ENCODE data around the gene ATP6V0A1. TPM values are rescaled to one million over a fixed set of nuclear protein-coding genes. Genes with fewer than 3 reads are reported as not detected.

Gene ATP6V0A1
- total RNA-seq, 1 donor from 2014 or later, result 40.4 TPM

- Histone ChIP-seq H3F3A (ENCODE audit: low read depth) (peaks cover 17% of the 10 kb centered on the region), H3K4me3 (no peak overlapping the region), H3K79me2 (ENCODE audit: low read depth) (no peaks in the 10 kb centered on the region), H3K4me2 (peak overlapping the region; percentile 59), H3K36me3 (no peaks in the 10 kb centered on the region), H3K4me1 (peaks cover 23% of the 10 kb centered on the region), H3K9ac (no peak overlapping the region), H2AFZ (replicated peaks) (no peak overlapping the region), H4K20me1 (ENCODE audit: low read depth) (no peaks in the 10 kb centered on the region), H3K27ac (peak overlapping the region; percentile 83), H3K9me3 (ENCODE audit: low read depth) (no peaks in the 10 kb centered on the region), H3K27me3 (no peaks in the 10 kb centered on the region)
- peak overlapping the region; percentile 77 for H3K4me3 Mint-ChIP-seq
- no peaks in the 10 kb centered on the region for H3K9me3 Mint-ChIP-seq
- peaks cover 21% of the 10 kb centered on the region for H3K36me3 Mint-ChIP-seq
- H3K27ac Mint-ChIP-seq, result peak overlapping the region; percentile 100
- DNase-seq (ENCODE audit: low spot score), result no peak
- TF ChIP-seq EZH2phosphoT487 (IDR thresholded peaks at IDR 0.05) (no peak), EZH2 (IDR thresholded peaks at IDR 0.05) (no peak), CTCF (IDR thresholded peaks at IDR 0.05) (no peak)
- H3K4me1 Mint-ChIP-seq, result peaks cover 69% of the 10 kb centered on the region
- peaks cover 10% of the 10 kb centered on the region for H3K27me3 Mint-ChIP-seq (ENCODE audit: insufficient read depth, low read depth)
Observed at GRCh38 chr17:42518755-42519545, 60.3 kb downstream of the ATP6V0A1 start.

- peaks cover 10% of the 10 kb centered on the region for H3K27me3 Mint-ChIP-seq (ENCODE audit: insufficient read depth, low read depth)
- no peak for TF ChIP-seq EZH2 (IDR thresholded peaks at IDR 0.05)
- TF ChIP-seq CTCF (IDR thresholded peaks at IDR 0.05), result no peak
- no peak for TF ChIP-seq EZH2phosphoT487 (IDR thresholded peaks at IDR 0.05)
- Histone ChIP-seq H3K4me2 (peak overlapping the region; percentile 59), H3K36me3 (no peaks in the 10 kb centered on the region), H3K27me3 (no peaks in the 10 kb centered on the region), H3F3A (ENCODE audit: low read depth) (peaks cover 17% of the 10 kb centered on the region), H3K27ac (peak overlapping the region; percentile 83), H3K4me1 (peaks cover 21% of the 10 kb centered on the region), H4K20me1 (ENCODE audit: low read depth) (no peaks in the 10 kb centered on the region), H3K9me3 (ENCODE audit: low read depth) (no peaks in the 10 kb centered on the region), H3K79me2 (ENCODE audit: low read depth) (no peaks in the 10 kb centered on the region), H2AFZ (replicated peaks) (no peak overlapping the region), H3K4me3 (no peak overlapping the region), H3K9ac (no peak overlapping the region)
- H3K4me1 Mint-ChIP-seq, result peaks cover 67% of the 10 kb centered on the region
- no peaks in the 10 kb centered on the region for H3K9me3 Mint-ChIP-seq
- H3K27ac Mint-ChIP-seq, result peak overlapping the region; percentile 100
- peak overlapping the region; percentile 77 for H3K4me3 Mint-ChIP-seq
- H3K36me3 Mint-ChIP-seq, result peaks cover 18% of the 10 kb centered on the region
- peak; percentile 62 for DNase-seq (ENCODE audit: low spot score)
Observed at GRCh38 chr17:42519546-42520491, 61.1 kb downstream of the ATP6V0A1 start.

- peaks cover 17% of the 10 kb centered on the region for H3F3A ChIP-seq (ENCODE audit: low read depth)
- H4K20me1 ChIP-seq (ENCODE audit: low read depth), result no peaks in the 10 kb centered on the region
- peak overlapping the region; percentile 59 for H3K4me2 ChIP-seq
- Mint-ChIP-seq H3K4me3 (peak overlapping the region; percentile 77), H3K9me3 (no peaks in the 10 kb centered on the region), H3K36me3 (peaks cover 18% of the 10 kb centered on the region), H3K27ac (peak overlapping the region; percentile 100), H3K4me1 (peaks cover 69% of the 10 kb centered on the region), H3K27me3 (ENCODE audit: insufficient read depth, low read depth) (peaks cover 10% of the 10 kb centered on the region)
- no peak overlapping the region for H3K4me3 ChIP-seq
- H3K27ac ChIP-seq, result peak overlapping the region; percentile 83
- no peak overlapping the region for H3K9ac ChIP-seq
- no peak overlapping the region for H2AFZ ChIP-seq (replicated peaks)
- peak; percentile 36 for DNase-seq (ENCODE audit: low spot score)
- no peak for TF ChIP-seq EZH2phosphoT487 (IDR thresholded peaks at IDR 0.05)
- peak; percentile 49 for TF ChIP-seq CTCF (IDR thresholded peaks at IDR 0.05)
- H3K27me3 ChIP-seq, result no peaks in the 10 kb centered on the region
- H3K36me3 ChIP-seq, result no peaks in the 10 kb centered on the region
- H3K4me1 ChIP-seq, result peaks cover 21% of the 10 kb centered on the region
- H3K79me2 ChIP-seq (ENCODE audit: low read depth), result no peaks in the 10 kb centered on the region
- no peaks in the 10 kb centered on the region for H3K9me3 ChIP-seq (ENCODE audit: low read depth)
Observed at GRCh38 chr17:42520540-42520951, 61.9 kb downstream of the ATP6V0A1 start.

All from neural progenitor cell (in vitro differentiated cells).